ENCODE data around the gene AP5Z1.

DNA sequence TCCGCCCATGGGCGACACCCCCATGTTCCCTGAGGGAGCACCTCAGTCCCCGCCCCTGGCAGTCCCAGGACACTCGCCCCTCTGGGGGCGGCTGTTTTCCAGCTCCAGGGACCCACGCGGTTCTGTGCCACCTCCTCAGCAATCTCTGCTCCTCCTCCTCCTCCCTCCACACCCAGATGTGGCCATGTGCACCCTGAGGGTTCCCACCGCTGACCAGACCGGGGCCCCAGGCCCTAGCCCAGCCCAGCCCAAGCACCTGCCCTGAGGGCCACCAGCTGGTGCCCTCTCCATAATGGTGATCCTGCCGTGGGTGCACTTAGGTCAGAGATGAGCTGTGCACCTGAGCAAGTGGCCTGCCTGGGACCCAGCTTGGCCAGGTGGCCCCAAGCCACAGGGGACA, 25.1 kb downstream of the AP5Z1 start:
- TF ChIP-seq, protein P1, sequence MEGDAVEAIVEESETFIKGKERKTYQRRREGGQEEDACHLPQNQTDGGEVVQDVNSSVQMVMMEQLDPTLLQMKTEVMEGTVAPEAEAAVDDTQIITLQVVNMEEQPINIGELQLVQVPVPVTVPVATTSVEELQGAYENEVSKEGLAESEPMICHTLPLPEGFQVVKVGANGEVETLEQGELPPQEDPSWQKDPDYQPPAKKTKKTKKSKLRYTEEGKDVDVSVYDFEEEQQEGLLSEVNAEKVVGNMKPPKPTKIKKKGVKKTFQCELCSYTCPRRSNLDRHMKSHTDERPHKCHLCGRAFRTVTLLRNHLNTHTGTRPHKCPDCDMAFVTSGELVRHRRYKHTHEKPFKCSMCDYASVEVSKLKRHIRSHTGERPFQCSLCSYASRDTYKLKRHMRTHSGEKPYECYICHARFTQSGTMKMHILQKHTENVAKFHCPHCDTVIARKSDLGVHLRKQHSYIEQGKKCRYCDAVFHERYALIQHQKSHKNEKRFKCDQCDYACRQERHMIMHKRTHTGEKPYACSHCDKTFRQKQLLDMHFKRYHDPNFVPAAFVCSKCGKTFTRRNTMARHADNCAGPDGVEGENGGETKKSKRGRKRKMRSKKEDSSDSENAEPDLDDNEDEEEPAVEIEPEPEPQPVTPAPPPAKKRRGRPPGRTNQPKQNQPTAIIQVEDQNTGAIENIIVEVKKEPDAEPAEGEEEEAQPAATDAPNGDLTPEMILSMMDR (IDR thresholded peaks at IDR 0.05; ENCODE audit: low read depth, low read length), result no peak
- TF ChIP-seq EZH2phosphoT487 (IDR thresholded peaks at IDR 0.05; ENCODE audit: low read depth), result no peak
